ENCODE data around the gene LIPH.
A peak's percentile ranks its signal among the peaks of the same experiment; 100 is the strongest.
"Not testable (repeated sequence)": the region's sequence is repeated elsewhere in the genome, so short reads cannot be mapped to it uniquely, and the experiment has no call there.

LIPH gene

DNA sequence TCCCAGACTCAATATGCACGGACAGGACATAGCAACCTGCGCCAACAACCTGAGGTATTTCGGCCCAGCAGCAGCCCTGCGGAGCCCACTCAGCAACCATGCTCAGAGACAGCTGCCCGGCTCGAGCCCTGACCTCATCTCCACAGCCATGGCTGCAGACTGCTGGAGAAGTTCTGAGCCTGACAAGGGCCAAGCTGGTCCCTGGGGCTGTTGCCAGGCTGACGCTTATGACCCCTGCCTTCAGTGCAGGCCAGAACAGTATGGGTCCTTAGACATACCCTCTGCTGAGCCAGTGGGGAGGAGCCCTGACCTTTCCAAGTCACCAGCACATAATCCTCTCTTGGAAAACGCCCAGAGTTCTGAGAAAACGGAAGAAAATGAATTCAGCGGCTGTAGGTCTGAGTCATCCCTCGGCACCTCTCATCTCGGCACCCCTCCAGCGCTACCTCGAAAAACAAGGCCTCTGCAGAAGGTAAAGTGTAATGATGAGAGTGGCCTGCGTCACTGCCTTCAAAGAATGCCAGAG lies 79.0 kb downstream of the LIPH start:
- no peak overlapping the region for H3K4me3 ChIP-seq (ENCODE audit: low read depth, low read length)
- ChIA-PET CTCF (interaction anchor here (2.3 kb wide), 1 partner anchor 12 kb away, joined by 11 read pairs; no protein-coding TSS in a partner anchor), POLR2A (no interaction called here)
- DNase-seq (ENCODE audit: low read depth, low spot score): no peak
- TF ChIP-seq, protein P1, sequence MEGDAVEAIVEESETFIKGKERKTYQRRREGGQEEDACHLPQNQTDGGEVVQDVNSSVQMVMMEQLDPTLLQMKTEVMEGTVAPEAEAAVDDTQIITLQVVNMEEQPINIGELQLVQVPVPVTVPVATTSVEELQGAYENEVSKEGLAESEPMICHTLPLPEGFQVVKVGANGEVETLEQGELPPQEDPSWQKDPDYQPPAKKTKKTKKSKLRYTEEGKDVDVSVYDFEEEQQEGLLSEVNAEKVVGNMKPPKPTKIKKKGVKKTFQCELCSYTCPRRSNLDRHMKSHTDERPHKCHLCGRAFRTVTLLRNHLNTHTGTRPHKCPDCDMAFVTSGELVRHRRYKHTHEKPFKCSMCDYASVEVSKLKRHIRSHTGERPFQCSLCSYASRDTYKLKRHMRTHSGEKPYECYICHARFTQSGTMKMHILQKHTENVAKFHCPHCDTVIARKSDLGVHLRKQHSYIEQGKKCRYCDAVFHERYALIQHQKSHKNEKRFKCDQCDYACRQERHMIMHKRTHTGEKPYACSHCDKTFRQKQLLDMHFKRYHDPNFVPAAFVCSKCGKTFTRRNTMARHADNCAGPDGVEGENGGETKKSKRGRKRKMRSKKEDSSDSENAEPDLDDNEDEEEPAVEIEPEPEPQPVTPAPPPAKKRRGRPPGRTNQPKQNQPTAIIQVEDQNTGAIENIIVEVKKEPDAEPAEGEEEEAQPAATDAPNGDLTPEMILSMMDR (IDR thresholded peaks at IDR 0.05; ENCODE audit: insufficient read depth, low read length, missing control alignments): no peak

DNA sequence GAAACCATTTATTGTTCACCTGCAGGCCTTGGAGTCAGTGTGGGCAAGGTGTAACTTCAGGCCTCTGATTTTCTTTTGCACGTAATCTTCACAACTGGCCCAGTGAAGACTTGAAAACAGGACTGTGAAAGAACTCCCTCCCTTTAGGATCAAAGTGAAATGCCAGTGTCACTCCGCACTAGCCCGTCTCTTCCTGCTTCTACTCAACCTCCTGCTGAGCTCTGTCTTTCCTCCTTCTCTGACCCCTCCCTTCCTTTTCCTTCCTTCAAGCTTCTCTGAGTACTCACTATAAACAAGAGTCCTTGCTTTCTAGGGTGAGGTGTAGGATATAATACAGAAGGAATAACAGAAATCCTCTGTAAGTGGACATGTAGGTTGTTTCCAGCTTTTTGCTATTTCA lies 82.1 kb downstream of the LIPH start:
- TF ChIP-seq, protein P1 (IDR thresholded peaks at IDR 0.05; ENCODE audit: insufficient read depth, low read length, missing control alignments): no peak
- no peak for DNase-seq (ENCODE audit: low read depth, low spot score)
- POLR2A ChIA-PET: no interaction called here
- CTCF ChIA-PET: interaction anchor here (1.1 to 2.9 kb wide), 3 partner anchors 10 to 105 kb away, joined by 3 to 20 read pairs (median 3); no protein-coding TSS in a partner anchor
- no peak overlapping the region for H3K4me3 ChIP-seq (ENCODE audit: low read depth, low read length)

DNA sequence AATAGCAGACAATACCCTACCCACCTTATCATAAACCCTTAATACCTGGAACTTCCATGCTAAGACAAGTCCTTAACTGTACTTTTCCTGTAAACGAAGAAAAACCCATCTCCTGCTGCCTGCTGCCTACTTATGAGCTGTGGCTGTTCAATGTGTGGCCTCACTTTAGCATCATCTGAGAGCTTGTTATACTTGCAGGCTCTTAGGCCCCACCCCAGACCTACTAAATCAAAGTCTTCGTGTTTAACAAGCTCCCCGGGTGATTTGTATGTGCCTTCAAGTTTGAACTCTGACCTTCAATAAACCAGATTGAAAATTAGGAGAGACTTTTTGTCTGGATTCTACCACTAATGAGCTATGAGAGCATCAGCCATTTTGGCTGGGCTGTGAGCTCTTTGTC lies 82.8 kb downstream of the LIPH start:
- POLR2A ChIA-PET: no interaction called here
- CTCF ChIA-PET: interaction anchor here (1.1 to 2.9 kb wide), 3 partner anchors 9 to 105 kb away, joined by 3 to 20 read pairs (median 3); no protein-coding TSS in a partner anchor
- H3K4me3 ChIP-seq (ENCODE audit: low read depth, low read length): no peak overlapping the region
- no peak for DNase-seq (ENCODE audit: low read depth, low spot score)
- TF ChIP-seq, protein P1 (IDR thresholded peaks at IDR 0.05; ENCODE audit: insufficient read depth, low read length, missing control alignments): no peak

DNA sequence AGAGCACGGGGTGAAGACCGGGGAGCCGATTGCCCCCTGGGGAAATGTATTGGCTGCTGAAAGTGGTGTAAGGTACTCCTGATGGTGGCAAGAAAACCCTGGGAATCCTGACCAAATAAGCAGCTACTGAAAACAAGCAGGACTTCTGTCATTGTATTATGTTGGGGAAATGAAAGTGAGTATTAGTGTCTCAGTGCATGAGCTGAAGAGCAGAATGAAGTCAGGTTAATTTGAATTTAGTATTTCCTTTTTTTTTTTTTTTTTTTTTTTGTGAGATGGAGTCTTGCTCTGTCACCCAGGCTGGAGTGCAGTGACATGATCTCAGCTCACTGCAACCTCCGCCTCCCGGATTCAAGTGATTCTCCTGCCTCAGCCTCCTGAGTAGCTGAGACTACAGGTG lies 86.3 kb downstream of the LIPH start:
- POLR2A ChIA-PET; H3K4me3 ChIP-seq (ENCODE audit: low read depth, low read length); DNase-seq (ENCODE audit: low read depth, low spot score): not testable (repeated sequence)
- CTCF ChIA-PET: interaction anchor here (1.5 kb wide), 1 partner anchor 109 kb away, joined by 4 read pairs; no protein-coding TSS in a partner anchor

DNA sequence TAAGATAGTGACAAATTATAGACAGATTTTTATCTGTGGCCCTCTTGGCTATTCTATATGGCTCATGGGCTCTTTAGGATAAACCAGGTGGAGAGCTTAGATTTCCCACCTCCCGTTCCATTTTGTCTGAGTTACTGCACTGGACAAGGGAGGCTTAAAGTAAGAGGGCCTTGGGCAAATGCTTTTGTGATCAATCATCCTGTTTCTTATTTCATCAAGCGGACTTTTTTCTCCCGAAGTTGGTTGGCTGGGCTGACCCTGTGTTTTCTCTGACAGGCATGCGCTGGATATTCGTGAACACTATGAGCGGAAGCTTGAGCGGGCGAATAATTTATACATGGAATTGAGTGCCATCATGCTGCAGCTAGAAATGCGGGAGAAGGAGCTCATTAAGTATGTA lies 86.9 kb downstream of the LIPH start:
- H3K4me3 ChIP-seq (ENCODE audit: low read depth, low read length): no peak overlapping the region
- ChIA-PET POLR2A (no interaction called here), CTCF (interaction anchor here (8.8 kb wide), 1 partner anchor 109 kb away, joined by 72 read pairs; no protein-coding TSS in a partner anchor)
- no peak for DNase-seq (ENCODE audit: low read depth, low spot score)
- TF ChIP-seq, protein P1 (IDR thresholded peaks at IDR 0.05; ENCODE audit: insufficient read depth, low read length, missing control alignments): no peak

DNA sequence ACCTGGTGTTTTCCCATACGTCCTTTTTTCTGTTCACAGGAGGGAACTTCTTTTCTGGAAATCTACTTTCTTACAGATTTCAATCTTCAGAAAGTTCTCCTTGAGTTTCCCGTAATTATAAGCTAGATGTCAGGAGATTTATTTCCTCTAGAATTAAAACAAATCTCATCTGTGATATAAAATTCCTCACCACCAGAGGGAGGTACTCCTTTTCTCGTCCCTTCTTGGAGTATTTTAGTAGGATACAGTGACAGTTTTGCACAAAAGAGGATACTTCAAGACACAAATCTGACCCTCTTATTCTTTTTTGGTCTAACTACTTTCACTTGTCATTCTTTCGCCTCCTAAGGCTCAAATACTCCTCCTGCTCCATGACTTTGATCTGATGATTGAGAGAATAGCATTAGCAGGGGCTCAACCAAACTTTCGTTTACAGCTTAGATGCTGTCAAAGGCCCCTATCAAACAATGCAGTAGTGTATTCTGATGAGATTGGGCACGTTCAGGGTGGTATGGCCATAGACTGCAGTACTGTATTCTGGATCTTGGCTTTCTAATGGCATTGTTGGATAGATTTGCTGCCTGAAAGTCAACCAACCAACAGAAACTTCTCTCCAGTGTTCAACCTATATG lies 91.6 kb downstream of the LIPH start:
- TF ChIP-seq, protein P1 (IDR thresholded peaks at IDR 0.05; ENCODE audit: insufficient read depth, low read length, missing control alignments): peak; percentile 22
- ChIA-PET CTCF (interaction anchor here (0.8 to 8.8 kb wide), 20 partner anchors 8 to 125 kb away, joined by 3 to 72 read pairs (median 6); partner anchors contain the start of gene SENP2), POLR2A (no interaction called here)
- no peak for DNase-seq (ENCODE audit: low read depth, low spot score)
- no peak overlapping the region for H3K4me3 ChIP-seq (ENCODE audit: low read depth, low read length)

Data from AG04449 (cell line).